GM18508 (cell line): ENCODE measurements around the gene CAPN14.

Experiments
- ATAC-seq: cut with Tn5 transposase; IDR thresholded peaks from one replicate; pipeline ENCODE4 v1.9.1; 2021; ENCODE audit warnings: moderate number of reproducible peaks; ENCODE audit not compliant: insufficient read depth, unreplicated experiment

Gene CAPN14

GRCh38 chr2:31151501-31151900 lies 65.8 kb downstream of the CAPN14 start:
- no peak for ATAC-seq

- no peak for ATAC-seq
Observed at GRCh38 chr2:31150120-31150670, 67.1 kb downstream of the CAPN14 start.

GRCh38 chr2:31148514-31148913 lies 68.8 kb downstream of the CAPN14 start:
- ATAC-seq: no peak

GRCh38 chr2:31147645-31148044 lies 69.7 kb downstream of the CAPN14 start:
- ATAC-seq: no peak

- ATAC-seq: no peak
Observed at GRCh38 chr2:31142110-31142509, 75.2 kb downstream of the CAPN14 start.

GRCh38 chr2:31141443-31142085 lies 75.8 kb downstream of the CAPN14 start:
- ATAC-seq: no peak

- ATAC-seq: no peak
Observed at GRCh38 chr2:31140151-31140550, 77.2 kb downstream of the CAPN14 start.

GRCh38 chr2:31139671-31140070 lies 77.6 kb downstream of the CAPN14 start:
- no peak for ATAC-seq

GRCh38 chr2:31138037-31138962 lies 79.0 kb downstream of the CAPN14 start, which contains the start of gene GALNT14:
GALNT14 (minus strand) TSS chr2:31138440; CDS start chr2:31138086, 354 bp downstream.
- no peak for ATAC-seq

GRCh38 chr2:31137211-31138036 lies 79.9 kb downstream of the CAPN14 start:
- ATAC-seq: no peak

- no peak for ATAC-seq
Observed at GRCh38 chr2:31136732-31137131, 80.6 kb downstream of the CAPN14 start.

- no peak for ATAC-seq
Observed at GRCh38 chr2:31136000-31136399, 81.3 kb downstream of the CAPN14 start.

- no peak for ATAC-seq
Observed at GRCh38 chr2:31134480-31134879, 82.8 kb downstream of the CAPN14 start.

- no peak for ATAC-seq
Observed at GRCh38 chr2:31132786-31133185, 84.5 kb downstream of the CAPN14 start.

- ATAC-seq: no peak
Observed at GRCh38 chr2:31131871-31132270, 85.4 kb downstream of the CAPN14 start.

GRCh38 chr2:31129375-31130171 lies 87.7 kb downstream of the CAPN14 start:
- ATAC-seq: no peak

- ATAC-seq: no peak
Observed at GRCh38 chr2:31127931-31128330, 89.4 kb downstream of the CAPN14 start.

GRCh38 chr2:31125918-31126695 lies 91.2 kb downstream of the CAPN14 start:
- ATAC-seq: no peak

- ATAC-seq: no peak
Observed at GRCh38 chr2:31124904-31125303, 92.4 kb downstream of the CAPN14 start.
